ENCODE data around the gene MAD1L1. TPM values are rescaled to one million over a fixed set of nuclear protein-coding genes. Genes with fewer than 3 reads are reported as not detected.
A peak's percentile ranks its signal among the peaks of the same experiment; 100 is the strongest.

The MAD1L1 gene
- total RNA-seq, 2 experiments from 2014 or later: 58.3 to 65.3 TPM

DNA sequence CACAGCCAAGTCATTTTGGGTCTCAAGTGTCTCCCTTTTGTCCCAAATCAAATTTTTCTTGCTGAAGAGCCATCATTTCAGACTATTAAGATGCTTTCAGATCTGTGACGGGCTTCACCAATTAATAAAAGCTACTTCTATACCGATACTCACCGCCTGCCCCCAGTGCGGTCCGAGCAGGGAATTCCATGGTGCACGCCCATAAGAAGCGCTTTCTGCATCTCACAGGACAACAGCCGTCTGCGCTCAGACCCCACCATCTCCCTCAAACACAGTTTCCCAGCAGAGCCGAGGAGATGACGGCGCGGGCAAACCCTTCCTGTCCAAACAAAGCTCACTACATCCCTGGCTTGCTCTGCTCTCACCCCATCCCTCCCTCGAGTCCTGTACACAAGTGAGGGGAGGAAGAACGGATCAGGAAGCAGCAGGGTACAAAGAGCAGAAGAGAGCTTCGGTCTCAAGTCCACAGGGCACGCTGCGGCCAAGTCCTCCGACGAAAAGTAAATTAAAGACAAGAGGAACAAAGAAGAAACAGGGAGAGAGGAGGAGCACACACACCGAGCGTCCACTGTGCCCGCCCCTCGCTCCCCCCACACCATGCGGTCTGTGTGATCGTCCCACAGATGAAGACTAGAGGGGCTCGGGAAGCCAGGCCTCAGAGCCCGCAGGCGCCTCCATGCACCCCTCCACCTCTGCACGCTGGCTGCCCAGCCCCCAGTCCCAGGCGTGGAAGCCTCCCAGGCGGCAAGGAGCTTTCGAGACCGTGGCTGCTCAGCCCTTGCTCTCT, 121.9 kb downstream of the MAD1L1 start:
- Histone ChIP-seq H3K36me3 (ENCODE audit: insufficient read depth, low read length) (no peaks in the 10 kb centered on the region), H3K4me3 (ENCODE audit: low read depth, low read length, poor library complexity, severe bottlenecking) (peak overlapping the region; percentile 64), H3K9me3 (ENCODE audit: low read length) (no peaks in the 10 kb centered on the region), H3K27ac (ENCODE audit: low read depth, low read length, poor library complexity, severe bottlenecking) (peak overlapping the region; percentile 79), H3K9me2 (ENCODE audit: insufficient read depth, low read length) (no peaks in the 10 kb centered on the region), H3K4me2 (ENCODE audit: low read length) (peak overlapping the region; percentile 79), H3K79me2 (ENCODE audit: insufficient read depth, low read depth, low read length) (no peaks in the 10 kb centered on the region), H4K20me1 (ENCODE audit: insufficient read depth, low read length) (no peaks in the 10 kb centered on the region), H2AFZ (ENCODE audit: low read length) (peak overlapping the region; percentile 26; the same call in 1 of the 2 replicates), H3K4me1 (ENCODE audit: insufficient read depth, low read length, poor library complexity, severe bottlenecking) (peaks cover 40% of the 10 kb centered on the region)
- ChIA-PET CTCF (ENCODE audit: unreplicated experiment) (no interaction called here), POLR2A (interaction anchor here (0.6 to 2.7 kb wide), 3 partner anchors 11 to 34 kb away, joined by 3 to 12 read pairs (median 4); no protein-coding TSS in a partner anchor)
- intact Hi-C loops (cut with micrococcal nuclease; ENCODE audit: unreplicated experiment): no loop called here
- no peak for DNase-seq (ENCODE audit: low spot score)
- no peak for TF ChIP-seq EZH2phosphoT487 (IDR thresholded peaks at IDR 0.05; ENCODE audit: borderline replicate concordance, low read depth, low read length)
- no peak for TF ChIP-seq CTCF (conservative IDR thresholded peaks at IDR 0.05; ENCODE audit: low read length)
- no TSS peak for BruUV-seq (replicated peaks)

- TSS peak; percentile 83 for BruUV-seq (replicated peaks)
- H3K4me2 ChIP-seq (ENCODE audit: low read length): peak overlapping the region; percentile 79
- intact Hi-C loops (cut with micrococcal nuclease; ENCODE audit: unreplicated experiment): loop anchor here (2.0 kb wide), 2 partner anchors 69 to 125 kb away; no protein-coding TSS in a partner anchor
- no peak for TF ChIP-seq EZH2phosphoT487 (IDR thresholded peaks at IDR 0.05; ENCODE audit: borderline replicate concordance, low read depth, low read length)
- no peak for TF ChIP-seq CTCF (conservative IDR thresholded peaks at IDR 0.05; ENCODE audit: low read length)
- no peaks in the 10 kb centered on the region for H3K9me2 ChIP-seq (ENCODE audit: insufficient read depth, low read length)
- no peaks in the 10 kb centered on the region for H3K36me3 ChIP-seq (ENCODE audit: insufficient read depth, low read length)
- H4K20me1 ChIP-seq (ENCODE audit: insufficient read depth, low read length): no peaks in the 10 kb centered on the region
- peaks cover 40% of the 10 kb centered on the region for H3K4me1 ChIP-seq (ENCODE audit: insufficient read depth, low read length, poor library complexity, severe bottlenecking)
- H3K9me3 ChIP-seq (ENCODE audit: low read length): no peaks in the 10 kb centered on the region
- H2AFZ ChIP-seq (ENCODE audit: low read length): peak overlapping the region; percentile 26; the same call in 1 of the 2 replicates
- ChIA-PET CTCF (ENCODE audit: unreplicated experiment) (no interaction called here), POLR2A (interaction anchor here (0.6 to 2.7 kb wide), 3 partner anchors 10 to 42 kb away, joined by 3 to 12 read pairs (median 3); no protein-coding TSS in a partner anchor)
- no peaks in the 10 kb centered on the region for H3K79me2 ChIP-seq (ENCODE audit: insufficient read depth, low read depth, low read length)
- peak overlapping the region; percentile 64 for H3K4me3 ChIP-seq (ENCODE audit: low read depth, low read length, poor library complexity, severe bottlenecking)
- peak overlapping the region; percentile 79 for H3K27ac ChIP-seq (ENCODE audit: low read depth, low read length, poor library complexity, severe bottlenecking)
- peak; percentile 92 for DNase-seq (ENCODE audit: low spot score)
Observed at GRCh38 chr7:2109936-2110609, 122.7 kb downstream of the MAD1L1 start.

Measured in OCI-LY7 (cell line).